ENCODE data around the gene BYSL. TPM values are rescaled to one million over a fixed set of nuclear protein-coding genes. Genes with fewer than 3 reads are reported as not detected.

BYSL gene
- total RNA-seq, 1 donor from 2014 or later, result 43.2 TPM

DNA sequence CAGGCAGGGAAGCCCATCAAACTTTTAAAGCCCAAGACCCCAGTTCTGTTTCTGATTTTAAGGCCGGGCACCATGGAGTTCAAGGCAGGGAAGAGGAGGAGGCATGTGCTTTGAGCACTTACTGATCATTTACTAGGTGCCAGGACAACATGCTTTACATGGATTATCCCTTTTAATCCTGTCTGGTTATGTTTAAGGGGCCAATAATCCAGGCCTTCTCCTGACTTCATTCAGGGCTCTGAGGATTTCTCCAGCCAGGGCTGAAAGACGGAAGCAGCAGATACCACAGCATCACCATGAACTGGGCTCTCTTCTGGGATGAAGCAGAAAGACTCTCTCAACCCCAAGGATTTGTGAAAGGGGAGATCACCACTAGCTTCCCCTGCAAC is 16.2 kb downstream of the BYSL start:
- CTCF ChIA-PET, result interaction anchor here (0.8 to 8.0 kb wide), 3 partner anchors 16 to 150 kb away, joined by 4 to 90 read pairs (median 4); partner anchors contain the start of genes BYSL, MED20 and TOMM6
- POLR2A ChIA-PET, result interaction anchor here (0.5 to 13.0 kb wide), 4 partner anchors 65 to 108 kb away, joined by 4 to 195 read pairs (median 12); partner anchors contain the start of gene TAF8
- Mint-ChIP-seq H3K36me3 (ENCODE audit: low read depth) (peaks cover 47% of the 10 kb centered on the region), H3K9me3 (no peaks in the 10 kb centered on the region), H3K4me3 (no peak overlapping the region), H3K27ac (peak overlapping the region; percentile 83), H3K27me3 (no peaks in the 10 kb centered on the region), H3K4me1 (peaks cover 81% of the 10 kb centered on the region)
- TF ChIP-seq, protein P1, sequence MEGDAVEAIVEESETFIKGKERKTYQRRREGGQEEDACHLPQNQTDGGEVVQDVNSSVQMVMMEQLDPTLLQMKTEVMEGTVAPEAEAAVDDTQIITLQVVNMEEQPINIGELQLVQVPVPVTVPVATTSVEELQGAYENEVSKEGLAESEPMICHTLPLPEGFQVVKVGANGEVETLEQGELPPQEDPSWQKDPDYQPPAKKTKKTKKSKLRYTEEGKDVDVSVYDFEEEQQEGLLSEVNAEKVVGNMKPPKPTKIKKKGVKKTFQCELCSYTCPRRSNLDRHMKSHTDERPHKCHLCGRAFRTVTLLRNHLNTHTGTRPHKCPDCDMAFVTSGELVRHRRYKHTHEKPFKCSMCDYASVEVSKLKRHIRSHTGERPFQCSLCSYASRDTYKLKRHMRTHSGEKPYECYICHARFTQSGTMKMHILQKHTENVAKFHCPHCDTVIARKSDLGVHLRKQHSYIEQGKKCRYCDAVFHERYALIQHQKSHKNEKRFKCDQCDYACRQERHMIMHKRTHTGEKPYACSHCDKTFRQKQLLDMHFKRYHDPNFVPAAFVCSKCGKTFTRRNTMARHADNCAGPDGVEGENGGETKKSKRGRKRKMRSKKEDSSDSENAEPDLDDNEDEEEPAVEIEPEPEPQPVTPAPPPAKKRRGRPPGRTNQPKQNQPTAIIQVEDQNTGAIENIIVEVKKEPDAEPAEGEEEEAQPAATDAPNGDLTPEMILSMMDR (IDR thresholded peaks at IDR 0.05), result no peak
- ATAC-seq (ENCODE audit: low read depth) (no peak), DNase-seq (no peak)
- intact Hi-C loops (cut with micrococcal nuclease), result no loop called here

DNA sequence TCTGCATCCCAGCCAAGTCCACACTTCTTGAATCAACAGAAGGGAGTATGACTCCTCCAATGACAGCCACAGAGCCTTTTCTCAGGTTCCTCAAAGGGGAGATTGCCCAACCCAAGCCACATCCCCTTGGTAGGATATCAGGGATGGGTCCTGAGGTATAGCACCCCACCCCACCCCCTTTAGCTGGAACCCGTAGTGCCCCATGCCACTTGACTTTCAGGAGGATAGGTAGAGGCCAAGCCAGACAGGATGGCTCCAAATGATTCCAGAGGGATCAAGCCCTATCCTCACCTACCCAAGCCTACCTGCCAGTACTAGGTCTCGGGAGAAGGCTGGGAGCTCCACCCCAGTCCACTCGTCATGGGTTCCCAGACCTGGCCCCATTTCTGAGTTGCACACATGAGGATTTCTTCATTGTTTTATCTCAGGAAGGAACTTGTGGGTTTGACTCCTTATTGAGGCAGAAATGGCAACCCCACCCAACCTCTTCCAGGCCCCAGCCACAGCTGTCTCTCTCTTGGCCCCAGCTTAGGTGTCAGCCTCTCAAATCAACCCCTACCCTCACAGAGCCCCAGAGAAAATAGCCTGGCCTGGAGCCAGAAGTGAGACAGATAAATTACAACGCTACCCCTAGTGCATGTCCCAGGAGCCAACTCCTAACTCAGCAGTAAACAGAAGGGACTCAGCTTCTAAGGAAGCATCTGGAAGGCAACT is 16.7 kb downstream of the BYSL start:
- DNase-seq, result no peak
- intact Hi-C loops (cut with micrococcal nuclease), result no loop called here
- no peaks in the 10 kb centered on the region for H3K9me3 Mint-ChIP-seq
- peaks cover 80% of the 10 kb centered on the region for H3K4me1 Mint-ChIP-seq
- CTCF ChIA-PET, result interaction anchor here (0.8 to 8.0 kb wide), 6 partner anchors 17 to 151 kb away, joined by 4 to 90 read pairs (median 5); partner anchors contain the start of genes BYSL, MED20 and TOMM6
- peak overlapping the region; percentile 83 for H3K27ac Mint-ChIP-seq
- TF ChIP-seq, protein P1 (IDR thresholded peaks at IDR 0.05), result no peak
- POLR2A ChIA-PET, result interaction anchor here (0.5 to 13.0 kb wide), 8 partner anchors 43 to 107 kb away, joined by 3 to 195 read pairs (median 6); partner anchors contain the start of genes TAF8 and USP49
- peaks cover 41% of the 10 kb centered on the region for H3K36me3 Mint-ChIP-seq (ENCODE audit: low read depth)
- H3K4me3 Mint-ChIP-seq, result no peak overlapping the region
- no peaks in the 10 kb centered on the region for H3K27me3 Mint-ChIP-seq
- ATAC-seq (ENCODE audit: low read depth), result no peak

DNA sequence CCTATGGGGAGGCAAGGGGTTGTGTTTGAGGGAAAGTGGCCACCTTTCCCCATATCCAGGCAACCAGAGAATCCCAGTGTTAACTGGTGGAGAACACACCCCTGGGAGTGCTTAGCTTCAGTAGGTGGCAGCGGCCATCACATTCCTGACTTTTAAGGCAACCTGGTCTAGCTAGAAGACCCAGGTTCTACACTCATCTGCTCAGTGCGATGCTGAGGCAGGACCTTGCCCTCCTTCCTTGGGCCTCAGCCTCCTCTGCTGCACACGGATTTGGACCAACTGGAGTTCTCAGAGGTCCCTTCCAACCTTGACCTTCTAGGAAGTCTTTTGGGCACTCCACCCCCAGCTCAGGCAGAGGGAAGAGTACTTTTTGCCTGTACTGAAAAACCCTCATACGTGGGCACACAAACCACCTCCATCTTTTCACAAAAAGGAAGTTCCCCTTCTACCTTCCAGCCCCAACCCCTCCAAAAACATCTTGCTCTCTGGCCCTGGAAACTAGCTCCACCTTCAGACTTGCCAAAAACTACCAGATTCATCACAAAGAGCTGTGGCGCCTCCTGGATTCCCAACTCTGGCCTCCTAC is 17.4 kb downstream of the BYSL start:
- H3K27ac Mint-ChIP-seq, result peak overlapping the region; percentile 83
- H3K9me3 Mint-ChIP-seq, result no peaks in the 10 kb centered on the region

DNA sequence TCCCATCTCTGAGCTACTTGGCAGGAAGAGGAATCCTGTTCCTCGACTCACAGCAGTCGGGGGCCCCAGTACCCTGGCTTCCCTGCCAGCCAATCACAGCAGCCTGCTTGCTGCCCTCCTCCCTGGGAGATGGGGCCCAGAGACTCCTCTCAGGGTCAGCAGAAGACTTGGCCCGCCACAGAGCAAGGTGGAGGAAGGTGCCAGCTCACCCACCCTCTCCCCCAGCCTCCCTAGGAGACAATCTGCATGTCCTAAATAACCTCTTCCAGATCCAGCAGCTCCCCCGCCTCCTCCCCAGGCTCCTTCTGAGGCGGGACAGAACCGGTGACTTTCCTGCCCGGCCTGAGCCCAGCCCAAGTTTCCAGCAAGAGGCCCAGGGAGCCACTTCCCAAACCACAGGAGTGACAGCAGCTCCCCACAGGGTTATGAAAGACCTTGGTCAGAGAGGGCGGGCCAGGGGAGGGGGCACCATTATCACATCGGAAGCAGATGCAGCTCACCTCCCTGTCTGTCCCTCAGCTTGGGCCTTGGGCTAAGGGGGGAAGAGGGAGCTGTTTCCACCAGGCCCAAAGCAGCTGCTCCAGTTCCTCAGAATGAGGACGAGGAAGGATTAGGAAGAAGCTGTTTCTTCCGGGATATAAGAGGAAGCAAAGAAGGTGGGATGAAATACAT is 18.0 kb downstream of the BYSL start:
- H3K27ac Mint-ChIP-seq, result peak overlapping the region; percentile 83
- no peak for DNase-seq
- H3K27me3 Mint-ChIP-seq, result no peaks in the 10 kb centered on the region
- POLR2A ChIA-PET, result interaction anchor here (0.5 to 13.0 kb wide), 13 partner anchors 9 to 404 kb away, joined by 3 to 195 read pairs (median 5); partner anchors contain the start of genes BYSL, MED20, TAF8 and USP49
- H3K9me3 Mint-ChIP-seq, result no peaks in the 10 kb centered on the region
- TF ChIP-seq, protein P1 (IDR thresholded peaks at IDR 0.05), result no peak
- intact Hi-C loops (cut with micrococcal nuclease), result no loop called here
- H3K4me1 Mint-ChIP-seq, result peaks cover 73% of the 10 kb centered on the region
- H3K4me3 Mint-ChIP-seq, result peak overlapping the region; percentile 90
- H3K36me3 Mint-ChIP-seq (ENCODE audit: low read depth), result peaks cover 32% of the 10 kb centered on the region
- CTCF ChIA-PET, result interaction anchor here (0.7 to 8.0 kb wide), 8 partner anchors 18 to 152 kb away, joined by 3 to 90 read pairs (median 4); partner anchors contain the start of genes BYSL, MED20 and TOMM6
- ATAC-seq (ENCODE audit: low read depth), result no peak

More for the DNA sequence above, 17.4 kb downstream of the BYSL start:
- ChIA-PET CTCF (interaction anchor here (0.7 to 8.0 kb wide), 6 partner anchors 18 to 152 kb away, joined by 3 to 90 read pairs (median 5); partner anchors contain the start of genes BYSL, MED20 and TOMM6), POLR2A (interaction anchor here (0.6 to 13.0 kb wide), 12 partner anchors 17 to 404 kb away, joined by 3 to 195 read pairs (median 7); partner anchors contain the start of genes BYSL, MED20, TAF8 and USP49)
- DNase-seq, result no peak
- H3K4me3 Mint-ChIP-seq, result peak overlapping the region; percentile 58
- H3K27me3 Mint-ChIP-seq, result no peaks in the 10 kb centered on the region
- peaks cover 38% of the 10 kb centered on the region for H3K36me3 Mint-ChIP-seq (ENCODE audit: low read depth)
- ATAC-seq (ENCODE audit: low read depth), result no peak
- peaks cover 79% of the 10 kb centered on the region for H3K4me1 Mint-ChIP-seq
- TF ChIP-seq, protein P1 (IDR thresholded peaks at IDR 0.05), result no peak
- intact Hi-C loops (cut with micrococcal nuclease), result no loop called here
